H1 (cell line): Measurements from ENCODE around the gene MAP4K5.

ENCODE experiments used
- ATF3 ChIP-seq: IDR thresholded peaks from 2 replicates; pipeline ENCODE4 v1.6.1; 2011; ENCODE audit warnings: low read depth, mild to moderate bottlenecking, low read length; ENCODE audit not compliant: insufficient read depth
- CTCF ChIP-seq, 3 experiments: IDR thresholded peaks; 1 replicate in 2 of 3; 2 replicates in 1 of 3; pipeline versions ENCODE4 v1.5.1 to v1.6.1; 2011; ENCODE audit warnings: low read length in 3 of 3, mild to moderate bottlenecking in 3 of 3, inconsistent platforms in 2 of 3, low read depth in 1 of 3, moderate library complexity in 1 of 3; ENCODE audit not compliant: insufficient read depth in 1 of 3; ENCODE audit errors: control extremely low read depth in 1 of 3
- EP300 ChIP-seq, 2 experiments: IDR thresholded peaks; 1 replicate in 1 of 2; 2 replicates in 1 of 2; pipeline ENCODE4 v1.6.1; 2011 to 2012; ENCODE audit warnings: low read depth in 2 of 2, low read length in 2 of 2, mild to moderate bottlenecking in 2 of 2, borderline replicate concordance in 1 of 2, inconsistent platforms in 1 of 2, moderate library complexity in 1 of 2
- MAX ChIP-seq: IDR thresholded peaks from 2 replicates; pipeline ENCODE4 v1.6.1; 2012; ENCODE audit warnings: inconsistent platforms
- NANOG ChIP-seq: IDR thresholded peaks from 2 replicates; pipeline ENCODE4 v1.6.1; 2011; ENCODE audit warnings: low read length, low read depth, mild to moderate bottlenecking, inconsistent platforms; ENCODE audit not compliant: insufficient read depth, poor library complexity, severe bottlenecking
- POLR2A ChIP-seq, 2 experiments: IDR thresholded peaks; 1 replicate in 1 of 2; 2 replicates in 1 of 2; pipeline ENCODE4 v1.6.1; 2011; ENCODE audit warnings: low read depth in 2 of 2, low read length in 2 of 2, mild to moderate bottlenecking in 2 of 2; ENCODE audit errors: control extremely low read depth in 1 of 2
- POLR2AphosphoS5 ChIP-seq: IDR thresholded peaks from 2 replicates; pipeline ENCODE4 v1.6.1; 2011; ENCODE audit warnings: low read depth, low read length
- RBBP5 ChIP-seq: IDR thresholded peaks from 2 replicates; pipeline ENCODE4 v1.7.1; 2012; ENCODE audit warnings: low read depth, mild to moderate bottlenecking, inconsistent platforms, low read length, moderate library complexity, borderline replicate concordance
- RXRA ChIP-seq: IDR thresholded peaks from 2 replicates; pipeline ENCODE4 v1.6.1; 2011; ENCODE audit warnings: low read depth, mild to moderate bottlenecking, low read length, moderate library complexity; ENCODE audit not compliant: insufficient read depth
- SIN3A ChIP-seq, 2 experiments: IDR thresholded peaks in 1 of 2; conservative IDR thresholded peaks in 1 of 2; 2 replicates each; pipeline ENCODE4 v1.6.1; 2011 to 2012; ENCODE audit warnings: low read length in 2 of 2, improper control_type of control experiment in 1 of 2, low read depth in 1 of 2, mild to moderate bottlenecking in 1 of 2
- SIX5 ChIP-seq: IDR thresholded peaks from 2 replicates; pipeline ENCODE4 v1.6.1; 2011; ENCODE audit warnings: mild to moderate bottlenecking, low read depth, low read length
- SUZ12 ChIP-seq: fragments of 200-600 bp; sonication (generic); IDR thresholded peaks from 2 replicates; pipeline ENCODE4 v1.6.1; 2012; ENCODE audit warnings: mild to moderate bottlenecking, inconsistent platforms, low read length, moderate library complexity, mixed read lengths
- TAF1 ChIP-seq: IDR thresholded peaks from 2 replicates; pipeline ENCODE4 v1.6.1; 2011; ENCODE audit warnings: mild to moderate bottlenecking, low read depth, low read length
- YY1 ChIP-seq: IDR thresholded peaks from 2 replicates; pipeline ENCODE4 v1.6.1; 2011; ENCODE audit warnings: low read depth, mild to moderate bottlenecking, low read length

GRCh38 chr14:50528000-50528399 lies 4.4 kb downstream of the MAP4K5 start:
- TF ChIP-seq POLR2A (IDR thresholded peaks at IDR 0.05; ENCODE audit: control extremely low read depth in 1 of 2, low read depth in 2 of 2, low read length in 2 of 2): no peak
- TF ChIP-seq POLR2AphosphoS5: no peak
- TF ChIP-seq CTCF (IDR thresholded peaks at IDR 0.05; ENCODE audit: control extremely low read depth in 1 of 3, insufficient read depth in 1 of 3, low read depth in 1 of 3, low read length in 3 of 3): no peak
- TF ChIP-seq EP300 (IDR thresholded peaks at IDR 0.05; ENCODE audit: borderline replicate concordance in 1 of 2, low read depth in 2 of 2, low read length in 2 of 2): no peak
- no peak for TF ChIP-seq RXRA
- no peak for TF ChIP-seq YY1
- no peak for TF ChIP-seq NANOG
- TF ChIP-seq SIX5: no peak
- TF ChIP-seq RBBP5: no peak
- no peak for TF ChIP-seq TAF1
- TF ChIP-seq SUZ12: no peak
- TF ChIP-seq MAX: no peak
- no peak for TF ChIP-seq ATF3
- no peak for TF ChIP-seq SIN3A (conservative IDR thresholded peaks at IDR 0.05 in 1 of 2, IDR thresholded peaks at IDR 0.05 in 1 of 2; ENCODE audit: low read depth in 1 of 2, low read length in 2 of 2)
